Hematopoietic multipotent progenitor cell treated with erythropoietin and hydrocortisone succinate and interleukin-3 and kit ligand, for 4 days (in vitro differentiated cells): ENCODE measurements around the gene FAM53B.
"Not testable (repeated sequence)": the region's sequence is repeated elsewhere in the genome, so short reads cannot be mapped to it uniquely, and the experiment has no call there.

Experiments
- DNase-seq: peaks from one replicate; pipeline ENCODE4 v3.0.0-alpha.2; 2015

The FAM53B gene

DNA sequence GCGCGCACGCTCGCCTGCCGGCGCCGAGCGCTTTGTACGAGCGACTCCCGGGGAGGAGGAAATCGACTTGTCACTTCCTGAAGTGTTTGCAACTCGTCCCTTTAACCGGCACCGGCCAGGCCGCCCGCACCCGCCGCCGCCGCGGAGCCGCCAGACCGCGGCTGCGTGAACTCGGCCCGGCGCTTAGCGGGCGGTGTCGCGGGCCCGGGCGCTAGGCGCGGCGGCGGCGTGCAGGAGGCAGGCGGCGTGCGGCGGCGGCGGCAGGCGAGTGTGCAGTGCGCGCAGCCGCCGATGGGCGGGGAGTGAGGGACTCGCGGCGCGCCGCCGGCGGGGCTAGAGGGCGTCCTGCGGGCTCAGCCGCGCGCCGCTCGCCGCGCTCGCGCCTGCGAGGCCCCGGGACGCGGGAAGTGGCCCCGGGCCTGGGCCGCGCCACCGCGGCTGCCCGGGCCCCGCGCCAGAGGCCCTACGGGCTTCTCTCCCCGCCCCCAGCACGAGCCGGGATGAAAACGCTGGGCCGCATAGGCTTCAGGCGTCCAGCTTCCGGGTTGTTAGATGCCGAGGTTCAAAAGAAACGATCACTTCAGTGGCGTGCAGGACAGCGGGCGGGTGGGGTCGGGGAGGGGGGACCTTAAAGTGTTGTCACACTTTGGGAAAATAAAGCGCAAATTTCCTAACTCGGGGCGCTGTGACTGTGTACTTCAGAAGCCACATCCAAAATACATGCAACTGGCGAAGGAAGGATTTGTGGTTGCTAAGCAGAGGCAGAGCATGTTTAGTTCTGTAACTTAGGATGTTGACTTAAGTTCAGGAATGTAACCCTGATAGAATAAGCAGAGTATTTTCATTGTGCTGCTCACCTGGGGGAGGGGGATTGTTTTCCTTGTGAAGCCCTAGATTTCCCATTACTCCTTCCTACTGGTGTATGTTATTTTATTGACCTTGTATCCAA lies at the start of gene FAM53B:
Gene FAM53B (minus strand): TSS at position 277 of the 949 bp plus-strand sequence. CDS start 37,665 bp downstream, outside the sequence.
- peak; percentile 94 for DNase-seq

DNA sequence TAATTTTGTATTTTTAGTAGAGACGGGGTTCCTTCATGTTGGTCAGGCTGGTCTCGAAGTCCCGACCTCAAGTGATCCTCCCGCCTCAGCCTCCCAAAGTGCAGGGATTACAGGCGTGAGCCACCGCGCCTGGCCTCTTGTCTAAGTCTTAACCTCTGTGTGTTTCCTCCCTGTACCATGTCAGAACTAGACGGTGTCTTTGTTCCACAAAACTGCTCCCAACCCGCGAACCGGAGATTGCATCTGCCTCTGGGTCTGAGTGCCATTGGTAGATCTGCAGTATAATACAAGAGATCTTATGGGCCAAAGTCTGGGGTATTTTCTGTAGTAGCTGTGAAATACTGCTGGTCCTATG lies 48.8 kb upstream of the FAM53B start:
- no peak for DNase-seq

DNA sequence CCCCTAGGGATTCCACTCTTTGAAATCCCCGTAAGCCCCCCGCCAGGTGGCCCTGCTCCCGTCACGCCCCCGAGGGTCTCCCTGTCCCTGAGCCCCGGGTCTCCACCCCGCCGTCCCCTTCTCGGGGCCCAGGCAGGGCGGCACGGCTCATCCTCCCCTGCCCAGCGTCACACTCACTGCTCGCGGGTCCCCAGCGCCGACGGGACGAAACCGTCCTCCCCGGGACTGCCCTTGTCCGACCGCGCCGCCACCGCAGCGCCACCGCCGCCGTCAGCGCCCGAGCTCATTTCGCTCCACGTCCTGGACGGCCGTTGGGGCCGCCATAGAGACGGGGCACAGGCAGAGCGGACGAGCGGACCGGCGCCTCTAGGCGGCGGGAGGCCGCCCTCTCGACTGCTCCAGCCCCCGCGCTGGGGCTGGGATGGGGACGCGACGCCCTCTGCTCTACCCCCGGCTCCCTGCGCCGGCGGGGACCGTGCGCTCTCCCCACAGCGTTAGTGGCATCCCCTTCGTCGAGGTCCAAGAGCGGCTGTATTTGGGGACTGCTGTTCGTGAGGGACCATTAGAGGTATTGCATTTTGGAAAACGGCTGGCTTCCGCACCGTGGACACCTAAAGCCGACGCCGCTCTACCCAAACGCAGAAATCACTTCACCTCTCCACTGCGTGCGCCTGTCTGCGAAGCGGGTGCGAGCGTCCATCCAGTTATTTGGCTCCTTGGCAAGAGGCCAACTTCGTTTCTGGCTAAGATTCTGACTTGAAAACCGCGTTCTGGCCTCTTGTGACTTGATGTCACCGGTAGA lies 47.6 kb upstream of the FAM53B start, which contains the start of gene EEF1AKMT2:
Gene EEF1AKMT2 (minus strand): TSS at position 341 of the 802 bp plus-strand sequence. CDS start 54 bp downstream, at position 287.
- DNase-seq, result peak; percentile 94

- not testable (repeated sequence) for DNase-seq
These were observed 38.7 kb upstream of the FAM53B start for GRCh38 chr10:124782900-124783299.

DNA sequence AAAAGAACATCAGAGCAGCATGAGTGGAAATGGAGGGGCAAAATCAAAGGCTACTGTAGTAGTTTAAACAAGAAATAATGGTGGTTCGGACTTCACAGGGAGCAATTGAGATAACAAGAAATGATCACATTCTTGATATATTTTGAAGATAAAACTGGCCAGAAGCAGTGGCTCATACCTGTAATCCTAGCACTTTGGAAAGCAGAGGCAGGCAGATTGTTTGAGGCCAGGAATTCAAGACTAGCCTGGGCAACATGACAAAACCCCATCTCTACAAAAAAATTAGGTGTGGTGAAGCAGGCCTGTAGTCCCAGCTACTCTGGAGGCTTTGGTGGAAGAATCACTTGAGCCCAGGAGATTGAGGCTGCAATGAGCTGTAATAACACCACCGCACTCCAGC lies 24.6 kb upstream of the FAM53B start:
- no peak for DNase-seq

- no peak for DNase-seq
These were observed 21.1 kb upstream of the FAM53B start for GRCh38 chr10:124765256-124765655.

DNA sequence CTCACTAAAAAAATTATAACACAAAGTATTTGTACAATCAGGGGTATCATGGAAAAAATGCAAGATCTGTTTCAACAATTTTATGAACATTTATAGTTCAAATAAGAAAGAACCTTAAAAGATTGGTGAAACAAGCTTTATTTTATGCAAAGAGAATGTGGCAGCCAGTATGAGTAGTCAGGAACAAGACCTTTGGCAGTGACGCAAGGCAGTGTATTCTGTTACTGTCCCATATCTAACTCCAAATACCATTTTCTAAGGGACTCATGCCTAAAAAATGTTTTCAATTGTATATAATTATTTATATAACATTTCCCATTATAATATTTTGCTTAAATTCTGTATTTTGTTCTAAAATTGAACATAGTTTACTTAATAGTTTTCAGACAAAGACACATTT lies 19.1 kb upstream of the FAM53B start:
- no peak for DNase-seq

GRCh38 chr10:124762281-124762680 lies 18.1 kb upstream of the FAM53B start:
- no peak for DNase-seq

DNA sequence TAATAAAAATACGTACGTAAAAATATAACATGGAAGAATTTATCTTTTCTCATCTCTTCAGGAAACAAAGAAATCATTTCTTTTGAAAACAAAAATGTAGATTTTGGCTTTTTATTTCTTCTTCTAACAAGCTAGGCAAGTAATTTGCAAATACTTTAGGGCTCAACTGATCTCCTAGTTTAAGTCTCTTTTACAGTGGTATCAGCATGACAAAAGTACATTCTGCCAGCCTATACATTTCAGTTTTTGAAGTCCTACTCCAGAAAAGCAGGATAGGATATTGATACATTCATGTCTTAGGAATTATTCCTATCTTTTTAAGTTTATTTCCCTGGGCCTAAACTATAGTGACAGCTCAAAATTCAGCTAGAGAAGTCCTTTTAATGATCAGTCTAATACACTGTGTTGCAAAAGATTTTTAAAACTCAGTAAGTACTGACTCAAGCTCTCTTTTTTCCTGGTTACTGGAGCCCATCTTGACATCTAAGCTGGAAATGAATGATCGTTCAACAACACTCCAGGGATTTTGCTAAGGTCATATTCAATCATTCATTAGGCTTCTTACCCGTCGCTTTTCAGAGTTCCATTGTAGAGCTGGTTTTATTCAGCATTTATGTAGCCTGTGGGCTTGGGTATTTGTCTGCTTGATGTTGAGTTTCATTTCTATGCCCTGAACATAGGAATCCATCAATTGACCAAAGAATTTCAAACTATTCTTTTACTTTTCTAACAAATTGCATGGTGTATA lies 12.2 kb upstream of the FAM53B start:
- DNase-seq, result no peak

DNA sequence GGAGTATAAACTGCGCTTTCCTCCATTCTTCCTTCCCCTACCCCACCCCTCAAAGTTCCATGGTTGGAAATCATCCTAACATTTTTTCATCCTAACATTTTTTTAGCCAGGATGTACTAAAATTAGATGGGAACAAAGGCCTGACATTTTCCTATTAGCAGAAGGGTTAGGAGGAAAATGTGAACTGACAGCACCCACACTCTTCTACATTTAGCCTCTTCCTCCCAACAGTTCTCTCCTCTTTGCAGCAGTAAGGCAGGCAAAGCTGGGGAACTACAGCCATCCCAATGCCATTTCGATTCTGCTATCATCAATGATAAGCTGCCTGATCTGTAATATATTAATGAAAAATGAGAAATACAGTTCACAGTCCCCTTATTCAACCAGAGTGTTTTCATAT lies 11.4 kb upstream of the FAM53B start:
- DNase-seq, result no peak

DNA sequence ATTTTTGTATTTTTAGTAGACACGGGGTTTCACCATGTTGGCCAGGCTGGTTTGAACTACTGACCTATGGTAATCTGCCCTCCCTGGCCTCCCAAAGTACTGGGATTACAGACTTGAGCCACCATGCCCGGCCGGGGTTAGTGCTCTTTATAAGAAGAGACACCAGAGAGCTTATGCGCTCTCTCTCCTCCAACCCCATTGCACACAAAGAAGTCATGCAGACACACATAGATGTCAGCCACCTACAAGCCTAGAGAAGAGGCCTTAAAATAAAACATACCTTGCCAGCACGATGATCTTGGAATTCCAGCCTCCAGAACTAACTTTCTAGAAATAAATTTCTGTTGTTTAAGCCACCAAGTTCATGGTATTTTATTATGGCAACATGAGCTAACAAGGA lies 10.0 kb upstream of the FAM53B start:
- no peak for DNase-seq

- no peak for DNase-seq
These were observed 4.9 kb upstream of the FAM53B start for GRCh38 chr10:124748953-124749645.

GRCh38 chr10:124748166-124748565 lies 4.0 kb upstream of the FAM53B start:
- no peak for DNase-seq

- no peak for DNase-seq
These were observed 3.6 kb upstream of the FAM53B start for GRCh38 chr10:124747745-124748144.

- no peak for DNase-seq
These were observed 2.8 kb upstream of the FAM53B start for GRCh38 chr10:124746992-124747391.

GRCh38 chr10:124746447-124746846 lies 2.3 kb upstream of the FAM53B start:
- DNase-seq, result not testable (repeated sequence)

- peak; percentile 88 for DNase-seq
These were observed 1.5 kb upstream of the FAM53B start for GRCh38 chr10:124745673-124746072.

GRCh38 chr10:124745252-124745651 lies 1.1 kb upstream of the FAM53B start:
- no peak for DNase-seq

DNA sequence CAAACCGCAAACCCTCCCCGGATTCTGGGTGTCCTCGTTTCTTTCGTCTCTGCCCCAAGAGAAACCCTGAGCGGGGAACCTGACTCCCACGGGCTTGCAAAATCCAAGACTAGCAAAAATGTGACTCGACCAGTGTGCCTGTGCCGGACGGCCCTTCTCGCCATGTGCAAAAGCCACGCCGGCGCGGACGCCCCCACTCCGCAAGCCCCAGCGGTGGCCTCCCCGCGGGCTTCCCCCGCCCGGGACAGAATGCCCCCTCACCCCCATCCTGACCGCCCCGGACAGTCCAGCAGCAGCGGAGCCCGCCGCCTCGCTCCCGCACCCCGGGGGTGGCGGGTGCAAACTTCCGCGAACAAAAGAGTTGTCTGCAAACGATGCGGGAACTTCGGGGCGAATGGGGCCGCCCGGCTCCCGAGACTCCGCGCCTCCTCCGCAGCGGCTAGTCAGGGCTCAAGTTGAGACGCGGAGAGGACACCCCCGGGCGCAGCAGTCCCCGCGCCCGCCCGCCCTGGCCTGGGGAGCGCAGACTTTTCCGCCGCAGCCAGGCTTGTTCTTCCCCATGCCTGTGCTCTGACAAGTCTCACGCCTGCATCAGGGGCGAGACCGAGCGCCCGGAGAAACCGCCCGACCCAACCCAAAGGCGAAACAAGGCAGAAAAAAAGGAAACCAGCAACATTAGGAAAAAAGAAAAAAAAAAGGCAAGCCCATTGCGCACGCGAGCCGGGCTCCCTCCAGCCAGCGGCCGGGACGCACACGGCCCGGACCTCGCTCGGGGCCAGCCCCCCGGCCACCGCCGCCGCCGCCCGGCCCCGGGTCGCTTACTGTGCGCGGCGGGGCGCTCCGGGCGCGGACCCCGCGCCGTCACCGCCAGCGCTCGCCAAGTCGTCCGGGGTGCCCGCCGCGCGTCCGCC lies 732 bp downstream of the FAM53B start:
- DNase-seq, result peak; percentile 61

DNA sequence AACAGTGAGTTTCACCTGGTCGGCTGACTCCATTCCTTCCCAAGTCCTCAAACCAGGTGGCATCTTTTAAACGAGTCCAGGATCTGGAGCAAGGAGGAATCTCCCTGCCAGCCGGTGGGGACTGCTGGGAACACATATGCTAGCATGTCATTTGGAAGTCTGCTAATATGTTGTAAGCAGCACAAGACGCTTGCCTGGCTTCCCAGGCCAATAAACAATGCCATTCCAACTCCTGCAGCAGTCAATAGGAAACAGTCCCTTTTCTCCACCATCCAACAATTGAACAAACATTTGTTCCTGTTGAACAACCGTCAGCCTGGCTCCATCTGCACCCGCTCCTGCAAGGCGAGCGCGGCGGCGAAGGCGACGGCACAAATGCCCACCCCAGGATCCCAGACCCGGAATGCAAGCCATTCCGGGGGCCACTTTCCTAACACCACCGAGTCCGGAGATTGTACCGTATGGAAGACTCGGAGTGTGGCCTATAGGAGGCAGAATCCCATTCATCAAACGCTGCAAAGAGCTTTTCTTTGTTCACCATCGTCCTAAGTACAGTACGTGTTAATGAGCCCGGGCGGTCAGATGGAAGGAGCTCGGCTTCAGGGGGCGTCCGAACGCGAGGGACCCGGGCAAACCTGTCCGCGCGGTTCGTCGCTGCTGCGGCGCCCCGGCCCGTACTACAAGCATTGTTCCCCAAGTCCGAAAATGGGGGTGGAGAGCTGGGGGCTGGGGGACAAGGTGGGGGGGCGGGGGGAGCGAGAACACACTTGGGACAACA lies 1.6 kb downstream of the FAM53B start:
- DNase-seq, result peak; percentile 80
